GM20000 (cell line): ENCODE data around the gene XRRA1.
"Not testable (repeated sequence)": the region's sequence is repeated elsewhere in the genome, so short reads cannot be mapped to it uniquely, and the experiment has no call there.

Experiments used
- DNase-seq: peaks from one replicate; pipeline ENCODE4 v3.0.0; 2012; ENCODE audit warnings: low spot score
- TF ChIP-seq, protein P1 (sequence below): IDR thresholded peaks from 2 replicates; pipeline ENCODE4 v1.5.1; 2012; ENCODE audit warnings: mild to moderate bottlenecking, control low read depth; ENCODE audit errors: extremely low read depth, missing control alignments

XRRA1 gene

GRCh38 chr11:74984070-74984469 lies 35.2 kb upstream of the XRRA1 start:
- no peak for DNase-seq
- TF ChIP-seq, protein P1, sequence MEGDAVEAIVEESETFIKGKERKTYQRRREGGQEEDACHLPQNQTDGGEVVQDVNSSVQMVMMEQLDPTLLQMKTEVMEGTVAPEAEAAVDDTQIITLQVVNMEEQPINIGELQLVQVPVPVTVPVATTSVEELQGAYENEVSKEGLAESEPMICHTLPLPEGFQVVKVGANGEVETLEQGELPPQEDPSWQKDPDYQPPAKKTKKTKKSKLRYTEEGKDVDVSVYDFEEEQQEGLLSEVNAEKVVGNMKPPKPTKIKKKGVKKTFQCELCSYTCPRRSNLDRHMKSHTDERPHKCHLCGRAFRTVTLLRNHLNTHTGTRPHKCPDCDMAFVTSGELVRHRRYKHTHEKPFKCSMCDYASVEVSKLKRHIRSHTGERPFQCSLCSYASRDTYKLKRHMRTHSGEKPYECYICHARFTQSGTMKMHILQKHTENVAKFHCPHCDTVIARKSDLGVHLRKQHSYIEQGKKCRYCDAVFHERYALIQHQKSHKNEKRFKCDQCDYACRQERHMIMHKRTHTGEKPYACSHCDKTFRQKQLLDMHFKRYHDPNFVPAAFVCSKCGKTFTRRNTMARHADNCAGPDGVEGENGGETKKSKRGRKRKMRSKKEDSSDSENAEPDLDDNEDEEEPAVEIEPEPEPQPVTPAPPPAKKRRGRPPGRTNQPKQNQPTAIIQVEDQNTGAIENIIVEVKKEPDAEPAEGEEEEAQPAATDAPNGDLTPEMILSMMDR = no peak

DNA sequence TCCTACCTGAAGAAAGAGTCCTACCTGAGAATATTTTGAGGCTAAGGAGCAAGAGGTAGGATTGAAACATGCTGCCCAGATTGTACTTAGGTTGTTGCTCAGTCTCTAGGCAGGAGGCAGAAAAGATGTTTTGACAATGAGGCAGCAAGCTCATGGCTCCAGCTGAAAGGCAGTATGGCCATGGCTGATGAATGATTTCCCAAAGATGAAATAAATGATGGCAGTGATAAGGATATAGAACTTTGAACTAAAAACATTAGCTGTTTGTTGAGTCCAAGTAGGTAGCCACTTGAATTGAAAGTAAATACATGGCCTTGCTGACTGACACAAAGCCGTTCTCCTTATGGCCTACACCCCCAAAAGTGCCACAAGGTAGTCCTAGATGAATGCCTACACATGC lies 33.0 kb upstream of the XRRA1 start:
- no peak for DNase-seq
- TF ChIP-seq, protein P1 = no peak

- TF ChIP-seq, protein P1 = no peak
- no peak for DNase-seq
Observed at GRCh38 chr11:74980634-74981033, 31.7 kb upstream of the XRRA1 start.

- no peak for DNase-seq
Observed at GRCh38 chr11:74978041-74978440, 29.1 kb upstream of the XRRA1 start.

GRCh38 chr11:74971424-74971823 lies 22.5 kb upstream of the XRRA1 start:
- TF ChIP-seq, protein P1 = no peak
- DNase-seq = no peak

More at GRCh38 chr11:74978041-74978440, 29.1 kb upstream of the XRRA1 start:
- TF ChIP-seq, protein P1 = no peak

DNA sequence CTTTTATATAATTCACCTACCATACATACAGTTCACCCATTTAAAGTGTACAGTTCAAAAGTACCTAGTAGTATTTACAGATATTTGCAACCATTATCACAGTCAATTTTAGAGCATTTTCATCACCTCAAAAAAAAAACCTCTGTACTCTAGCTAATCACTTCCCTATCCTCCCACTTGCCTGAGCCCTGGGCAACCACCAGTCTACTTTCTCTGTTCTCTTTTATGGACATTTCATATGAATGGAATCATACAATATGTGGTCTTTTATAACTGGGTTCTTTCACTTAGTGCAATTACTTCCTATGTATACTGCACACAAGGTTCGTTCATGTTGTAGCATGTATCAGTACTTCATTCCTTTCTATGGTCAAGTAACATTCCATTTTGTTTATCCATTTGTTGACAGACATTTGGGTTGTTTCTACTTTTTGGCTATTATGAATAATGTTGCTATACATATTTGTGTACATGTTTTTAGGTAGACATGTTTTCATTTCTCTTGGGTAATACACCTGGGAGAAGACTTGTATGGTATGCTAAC lies 22.0 kb upstream of the XRRA1 start:
- TF ChIP-seq, protein P1 = no peak
- no peak for DNase-seq

- no peak for DNase-seq
Observed at GRCh38 chr11:74966651-74967050, 17.8 kb upstream of the XRRA1 start.

DNA sequence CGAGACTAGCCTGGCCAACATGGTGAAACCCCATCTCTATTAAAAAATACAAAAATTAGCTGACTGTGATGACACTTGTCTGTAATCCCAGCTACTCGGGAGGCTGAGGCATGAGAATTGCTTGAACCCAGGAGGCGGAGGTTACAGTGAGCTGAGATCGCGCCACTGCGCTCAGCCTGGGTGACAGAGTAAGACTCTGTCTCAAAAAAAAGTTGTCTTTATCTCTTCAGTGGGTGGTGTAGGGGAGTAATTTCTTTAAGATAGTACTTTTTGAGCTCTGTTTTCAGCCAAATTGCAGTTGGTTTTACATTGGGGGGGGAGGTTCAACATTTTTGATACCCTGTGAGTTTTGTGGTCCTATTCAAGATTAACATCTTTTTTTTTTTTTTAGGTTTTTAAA lies 11.2 kb upstream of the XRRA1 start:
- DNase-seq = not testable (repeated sequence)

More at GRCh38 chr11:74966651-74967050, 17.8 kb upstream of the XRRA1 start:
- TF ChIP-seq, protein P1 = no peak
